ENCODE data around the gene WSCD2. TPM values are rescaled to one million over a fixed set of nuclear protein-coding genes. Genes with fewer than 3 reads are reported as not detected.

Gene WSCD2
- total RNA-seq, 2 experiments from 2014 or later: not detected

DNA sequence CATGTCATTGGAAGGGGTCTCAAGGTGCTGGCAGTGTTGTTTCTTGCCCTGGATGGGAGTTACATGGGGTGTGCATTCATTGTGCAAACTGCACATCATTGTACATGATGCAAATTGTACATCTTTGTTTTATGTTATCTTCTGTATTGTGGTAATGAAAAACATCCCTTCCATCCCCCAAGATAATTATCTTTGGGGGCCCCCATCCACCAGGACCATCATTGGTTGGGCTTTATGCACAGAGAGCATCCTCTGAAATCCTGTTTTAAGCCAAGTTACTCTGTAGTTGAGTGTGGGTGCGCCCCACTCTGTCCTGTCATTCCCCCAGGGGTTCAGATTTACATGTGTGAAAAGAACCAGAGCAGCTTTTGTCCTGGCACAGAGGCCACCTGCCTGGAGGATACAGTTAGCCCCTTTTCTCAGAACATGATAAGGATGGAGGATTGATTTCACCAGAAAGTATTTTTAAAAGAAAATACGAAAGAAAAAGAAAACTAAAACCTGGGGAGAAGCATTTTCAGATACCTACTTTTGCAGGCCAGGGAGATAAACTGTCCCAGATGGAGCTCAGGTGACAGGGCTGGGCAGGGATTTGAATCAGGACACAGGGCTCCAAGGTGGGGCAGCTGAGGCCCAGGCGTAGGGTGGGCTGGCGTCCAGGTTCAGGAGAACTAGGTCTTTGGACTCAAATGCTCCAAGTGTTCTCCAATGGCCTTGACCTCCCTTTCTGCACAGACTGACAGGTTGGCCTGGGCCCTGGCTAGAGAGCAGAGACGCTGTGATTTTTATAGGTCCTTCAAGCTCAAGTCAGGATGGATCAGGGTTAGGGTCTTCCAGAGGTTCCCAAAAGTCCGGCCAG is 17.2 kb downstream of the WSCD2 start:
- Histone ChIP-seq H3K9me3 (ENCODE audit: control insufficient read depth in 1 of 2, insufficient read depth in 1 of 2, low read length in 2 of 2) (peaks cover 0 to 5% of the 10 kb centered on the region in 2 experiments), H3K4me3 (ENCODE audit: low read length) (no peak overlapping the region), H3K4me1 (ENCODE audit: insufficient read depth, low read length) (no peaks in the 10 kb centered on the region), H3K27me3 (ENCODE audit: control insufficient read depth in 1 of 2, insufficient read depth in 2 of 2, low read length in 2 of 2) (peaks cover 0 to 2% of the 10 kb centered on the region in 2 experiments), H3K36me3 (ENCODE audit: insufficient read depth, low read length) (no peaks in the 10 kb centered on the region), H3K27ac (ENCODE audit: low read depth in 1 of 2, low read length in 2 of 2) (no peak overlapping the region)
- TF ChIP-seq, protein P1, sequence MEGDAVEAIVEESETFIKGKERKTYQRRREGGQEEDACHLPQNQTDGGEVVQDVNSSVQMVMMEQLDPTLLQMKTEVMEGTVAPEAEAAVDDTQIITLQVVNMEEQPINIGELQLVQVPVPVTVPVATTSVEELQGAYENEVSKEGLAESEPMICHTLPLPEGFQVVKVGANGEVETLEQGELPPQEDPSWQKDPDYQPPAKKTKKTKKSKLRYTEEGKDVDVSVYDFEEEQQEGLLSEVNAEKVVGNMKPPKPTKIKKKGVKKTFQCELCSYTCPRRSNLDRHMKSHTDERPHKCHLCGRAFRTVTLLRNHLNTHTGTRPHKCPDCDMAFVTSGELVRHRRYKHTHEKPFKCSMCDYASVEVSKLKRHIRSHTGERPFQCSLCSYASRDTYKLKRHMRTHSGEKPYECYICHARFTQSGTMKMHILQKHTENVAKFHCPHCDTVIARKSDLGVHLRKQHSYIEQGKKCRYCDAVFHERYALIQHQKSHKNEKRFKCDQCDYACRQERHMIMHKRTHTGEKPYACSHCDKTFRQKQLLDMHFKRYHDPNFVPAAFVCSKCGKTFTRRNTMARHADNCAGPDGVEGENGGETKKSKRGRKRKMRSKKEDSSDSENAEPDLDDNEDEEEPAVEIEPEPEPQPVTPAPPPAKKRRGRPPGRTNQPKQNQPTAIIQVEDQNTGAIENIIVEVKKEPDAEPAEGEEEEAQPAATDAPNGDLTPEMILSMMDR (IDR thresholded peaks at IDR 0.05): no peak
- ChIA-PET CTCF (no interaction called here), POLR2A (no interaction called here)
- Mint-ChIP-seq H3K36me3 (ENCODE audit: low read depth) (no peaks in the 10 kb centered on the region), H3K4me3 (no peak overlapping the region), H3K27me3 (peaks cover 50% of the 10 kb centered on the region), H3K4me1 (ENCODE audit: low read depth) (no peaks in the 10 kb centered on the region), H3K27ac (no peak overlapping the region), H3K9me3 (no peaks in the 10 kb centered on the region)
- ATAC-seq (ENCODE audit: poor library complexity) (no peak), DNase-seq (no peak)
- intact Hi-C loops (cut with DNase I, micrococcal nuclease): no loop called here

DNA sequence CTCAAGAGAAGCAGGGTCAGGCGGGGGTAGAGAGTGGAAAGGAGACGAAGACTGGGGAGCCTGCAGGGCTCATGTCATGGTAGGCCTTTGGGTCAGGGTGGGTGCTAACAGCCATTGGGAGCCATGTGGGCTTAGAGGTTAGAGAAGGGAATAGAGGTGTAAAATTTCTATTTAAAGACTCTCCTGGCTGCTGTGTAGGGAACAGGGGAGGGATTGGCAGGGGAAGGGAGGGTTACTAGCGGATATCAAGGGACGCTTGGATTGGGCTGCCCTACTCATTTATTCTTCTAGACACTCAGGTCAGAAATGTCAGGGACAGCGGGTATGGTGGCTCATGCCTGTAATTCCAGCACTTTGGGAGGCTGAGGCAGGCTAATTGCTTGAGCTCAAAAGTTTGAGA is 18.2 kb downstream of the WSCD2 start:
- Mint-ChIP-seq H3K27me3 (peaks cover 54% of the 10 kb centered on the region), H3K36me3 (ENCODE audit: low read depth) (no peaks in the 10 kb centered on the region), H3K4me3 (no peak overlapping the region), H3K9me3 (no peaks in the 10 kb centered on the region), H3K27ac (no peak overlapping the region), H3K4me1 (ENCODE audit: low read depth) (no peaks in the 10 kb centered on the region)
- no peak overlapping the region for H3K27ac ChIP-seq (ENCODE audit: low read depth in 1 of 2, low read length in 2 of 2)
- TF ChIP-seq, protein P1 (IDR thresholded peaks at IDR 0.05): no peak
- intact Hi-C loops (cut with DNase I, micrococcal nuclease): no loop called here
- CTCF ChIA-PET: no interaction called here
- no peaks in the 10 kb centered on the region for H3K36me3 ChIP-seq (ENCODE audit: insufficient read depth, low read length)
- POLR2A ChIA-PET: no interaction called here
- peaks cover 0 to 2% of the 10 kb centered on the region in 2 experiments for H3K27me3 ChIP-seq (ENCODE audit: control insufficient read depth in 1 of 2, insufficient read depth in 2 of 2, low read length in 2 of 2)
- no peaks in the 10 kb centered on the region for H3K4me1 ChIP-seq (ENCODE audit: insufficient read depth, low read length)
- no peak for DNase-seq
- no peak overlapping the region for H3K4me3 ChIP-seq (ENCODE audit: low read length)
- ATAC-seq (ENCODE audit: poor library complexity): no peak
- H3K9me3 ChIP-seq (ENCODE audit: control insufficient read depth in 1 of 2, insufficient read depth in 1 of 2, low read length in 2 of 2): peaks cover 0 to 5% of the 10 kb centered on the region in 2 experiments

DNA sequence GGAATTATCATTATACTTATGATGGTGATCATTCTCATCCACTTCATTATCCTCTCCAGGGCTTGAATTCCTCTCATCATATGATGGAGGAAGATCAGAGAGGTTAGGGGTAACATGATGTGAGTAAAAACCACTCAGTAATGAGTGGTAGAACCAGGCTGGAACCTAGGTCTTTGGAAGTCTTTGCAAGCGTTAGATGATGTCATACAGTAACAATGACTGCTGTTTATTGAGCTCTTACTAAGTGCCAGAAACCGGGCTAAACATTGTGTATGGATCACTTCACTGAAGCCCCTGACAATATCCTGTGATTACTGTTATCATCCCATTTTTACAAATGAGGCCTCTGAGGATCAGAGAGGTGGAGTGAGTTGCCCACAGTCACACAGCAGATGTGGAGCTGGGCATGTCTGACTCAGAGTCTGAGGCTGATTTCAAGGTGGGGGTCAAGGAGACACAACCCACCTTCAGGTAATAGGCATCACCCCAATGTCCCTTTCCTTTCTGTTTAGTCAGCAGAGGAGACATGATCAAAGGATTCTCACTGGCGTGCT is 19.5 kb downstream of the WSCD2 start:
- peaks cover 58% of the 10 kb centered on the region for H3K27me3 Mint-ChIP-seq
- H3K27ac ChIP-seq (ENCODE audit: low read depth in 1 of 2, low read length in 2 of 2): no peak overlapping the region

More for the DNA sequence above, 19.5 kb downstream of the WSCD2 start:
- no peak overlapping the region for H3K4me3 ChIP-seq (ENCODE audit: low read length)
- no peaks in the 10 kb centered on the region for H3K4me1 ChIP-seq (ENCODE audit: insufficient read depth, low read length)
- Mint-ChIP-seq H3K36me3 (ENCODE audit: low read depth) (no peaks in the 10 kb centered on the region), H3K9me3 (no peaks in the 10 kb centered on the region), H3K27ac (no peak overlapping the region), H3K4me1 (ENCODE audit: low read depth) (no peaks in the 10 kb centered on the region), H3K4me3 (no peak overlapping the region)
- TF ChIP-seq, protein P1 (IDR thresholded peaks at IDR 0.05): no peak
- intact Hi-C loops (cut with DNase I, micrococcal nuclease): no loop called here
- CTCF ChIA-PET: no interaction called here
- no peak for ATAC-seq (ENCODE audit: poor library complexity)
- H3K27me3 ChIP-seq (ENCODE audit: control insufficient read depth in 1 of 2, insufficient read depth in 2 of 2, low read length in 2 of 2): peaks cover 0 to 2% of the 10 kb centered on the region in 2 experiments
- DNase-seq: no peak
- no peaks in the 10 kb centered on the region for H3K36me3 ChIP-seq (ENCODE audit: insufficient read depth, low read length)
- H3K9me3 ChIP-seq (ENCODE audit: control insufficient read depth in 1 of 2, insufficient read depth in 1 of 2, low read length in 2 of 2): peaks cover 0 to 5% of the 10 kb centered on the region in 2 experiments
- POLR2A ChIA-PET: no interaction called here

Data from CD4-positive, alpha-beta T cell (primary cell).